H1 (cell line): ENCODE measurements around the gene MYOM1. TPM values are rescaled to one million over a fixed set of nuclear protein-coding genes. Genes with fewer than 3 reads are reported as not detected.

Experiments used
- BACH1 ChIP-seq: IDR thresholded peaks from 2 replicates; pipeline ENCODE4 v1.6.1; 2012; ENCODE audit warnings: low read length, improper control_type of control experiment
- CHD2 ChIP-seq: IDR thresholded peaks from 2 replicates; pipeline ENCODE4 v1.6.1; 2012; ENCODE audit warnings: low read length, improper control_type of control experiment
- CHD7 ChIP-seq: fragments of 300-600 bp; sonication (generic); IDR thresholded peaks from 2 replicates; pipeline ENCODE4 v1.7.1; 2012; ENCODE audit warnings: low read length, moderate library complexity, mild to moderate bottlenecking, inconsistent platforms; ENCODE audit not compliant: insufficient replicate concordance
- HDAC2 ChIP-seq, 2 experiments: fragments of 300-600 bp in 1 of 2; sonication (generic) in 1 of 2; IDR thresholded peaks; 2 replicates each; pipeline ENCODE4 v1.6.1; 2011 to 2012; ENCODE audit warnings: low read depth in 2 of 2, low read length in 2 of 2, mild to moderate bottlenecking in 2 of 2, moderate library complexity in 2 of 2, borderline replicate concordance in 1 of 2, inconsistent platforms in 1 of 2
- POLR2A ChIP-seq, 2 experiments: IDR thresholded peaks; 1 replicate in 1 of 2; 2 replicates in 1 of 2; pipeline ENCODE4 v1.6.1; 2011; ENCODE audit warnings: low read depth in 2 of 2, low read length in 2 of 2, mild to moderate bottlenecking in 2 of 2; ENCODE audit errors: control extremely low read depth in 1 of 2
- POLR2AphosphoS5 ChIP-seq: IDR thresholded peaks from 2 replicates; pipeline ENCODE4 v1.6.1; 2011; ENCODE audit warnings: low read depth, low read length
- RXRA ChIP-seq: IDR thresholded peaks from 2 replicates; pipeline ENCODE4 v1.6.1; 2011; ENCODE audit warnings: low read depth, mild to moderate bottlenecking, low read length, moderate library complexity; ENCODE audit not compliant: insufficient read depth
- SP1 ChIP-seq: IDR thresholded peaks from 2 replicates; pipeline ENCODE4 v1.6.1; 2011; ENCODE audit warnings: low read depth, low read length
- SP4 ChIP-seq: IDR thresholded peaks from 2 replicates; pipeline ENCODE4 v1.6.1; 2012; ENCODE audit warnings: low read length, inconsistent platforms
- TAF7 ChIP-seq: optimal IDR thresholded peaks from 2 replicates; pipeline ENCODE3; 2011; ENCODE audit warnings: low read depth, mild to moderate bottlenecking, inconsistent platforms, low read length, moderate library complexity, borderline replicate concordance
- polyA plus RNA-seq, 7 experiments: library from polyadenylated mRNA; depleted of rRNA in 3 of 7; stranded (reverse) in 5 of 7; unstranded in 2 of 7; fragments of >200 nt in 5 of 7; fragments of 200-250 nt in 2 of 7; gene quantifications; 1 replicate in 5 of 7; 2 replicates in 1 of 7; 4 replicates in 1 of 7; pipeline versions ENCODE4 v1.2.1 to v1.2.3, GENCODE V29; 2011 to 2013; ENCODE audit warnings: missing spikeins in 2 of 7, mixed read lengths in 2 of 7
- total RNA-seq: library from RNA; stranded (reverse); fragmentation: NEBNext Ultra II Directional; extraction: Animal tissue kit (Norgen Biotek cat#: 25700); gene quantifications from 2 replicates; pipeline ENCODE4 v1.2.1, GENCODE V29; 2021

Gene MYOM1
- total and polyA plus RNA-seq, 2 of the 8 experiments (the other 6 are each of a cell fraction or from before 2014, with no cell fraction given): 0.06 to 0.32 TPM

DNA sequence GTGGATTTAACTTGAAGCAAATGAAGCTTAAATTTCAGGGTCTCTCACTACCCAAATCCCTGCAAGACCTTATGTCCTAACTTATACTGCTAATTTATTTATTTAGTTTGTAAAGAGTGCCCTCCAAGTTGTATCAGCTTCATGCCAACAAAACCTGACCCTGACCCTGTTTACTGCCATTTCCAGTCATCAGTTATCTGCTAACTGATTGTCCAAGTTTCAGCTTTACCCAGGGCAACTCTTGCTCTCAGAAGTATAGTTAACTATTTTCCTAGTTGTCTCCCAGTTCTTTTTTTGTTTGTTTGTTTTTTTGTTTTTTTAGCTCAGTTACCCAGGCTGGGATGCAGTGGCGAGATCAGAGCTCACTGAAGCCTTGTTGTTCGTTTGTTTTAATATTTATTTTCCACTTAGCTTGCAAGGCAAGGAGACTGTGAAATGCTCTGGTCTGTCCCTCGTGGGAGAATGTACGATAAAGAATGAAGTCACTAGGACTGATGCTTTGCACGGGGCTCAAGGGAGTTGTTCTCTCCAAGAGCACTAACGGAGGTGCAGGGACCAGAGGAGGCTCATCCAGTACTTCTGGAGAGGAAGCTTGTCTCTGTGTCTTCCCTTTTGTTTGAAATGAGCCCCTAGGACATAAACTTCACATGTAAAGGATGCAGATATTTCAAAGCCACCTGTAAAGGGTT is 35.3 kb downstream of the MYOM1 start (continued):
- no peak for TF ChIP-seq CHD7
- no peak for TF ChIP-seq HDAC2 (IDR thresholded peaks at IDR 0.05; ENCODE audit: borderline replicate concordance in 1 of 2, low read depth in 2 of 2, low read length in 2 of 2)
- no peak for TF ChIP-seq TAF7
- no peak for TF ChIP-seq POLR2AphosphoS5
- no peak for TF ChIP-seq BACH1
- no peak for TF ChIP-seq SP4
- TF ChIP-seq SP1: no peak
- TF ChIP-seq POLR2A (IDR thresholded peaks at IDR 0.05; ENCODE audit: control extremely low read depth in 1 of 2, low read depth in 2 of 2, low read length in 2 of 2): no peak
- TF ChIP-seq RXRA: no peak
- no peak for TF ChIP-seq CHD2
